Activated CD4-positive, alpha-beta T cell treated with anti-CD3 and anti-CD28 coated beads, Interleukin-2, amount 50 U/mL, for 48 hours (primary cell): ENCODE data around the gene APOBEC4.
"Not testable (repeated sequence)": the region's sequence is repeated elsewhere in the genome, so short reads cannot be mapped to it uniquely, and the experiment has no call there.

Experiments used
- DNase-seq, 2 experiments: peaks; one replicate each; pipeline ENCODE4 v3.0.0-alpha.2; 2020

Gene APOBEC4

GRCh38 chr1:183633676-183634343, 19.3 kb downstream of the APOBEC4 start:
- no peak for DNase-seq

DNA sequence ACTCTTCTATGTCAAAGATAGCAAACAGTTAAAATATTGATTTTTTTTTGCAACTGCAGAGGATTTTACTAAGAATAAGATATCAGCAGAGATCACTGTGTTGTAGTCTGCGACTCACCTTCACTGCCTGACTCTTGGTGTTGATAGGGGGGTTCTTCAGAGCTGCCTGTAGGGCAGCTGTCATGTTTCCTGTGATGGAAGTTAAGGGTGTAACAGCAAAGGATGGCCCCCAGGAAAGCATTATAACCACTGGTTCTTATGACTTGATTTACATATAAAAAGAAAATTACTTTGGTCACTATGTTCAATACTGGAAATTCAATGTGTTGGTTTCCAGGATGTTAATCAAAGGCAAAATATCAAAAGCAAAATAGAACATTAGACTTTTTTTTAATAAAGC, 20.2 kb downstream of the APOBEC4 start:
- no peak for DNase-seq

- no peak for DNase-seq
Observed at GRCh38 chr1:183632114-183632513, 21.0 kb downstream of the APOBEC4 start.

- no peak for DNase-seq
Observed at GRCh38 chr1:183630748-183631147, 22.4 kb downstream of the APOBEC4 start.

DNA sequence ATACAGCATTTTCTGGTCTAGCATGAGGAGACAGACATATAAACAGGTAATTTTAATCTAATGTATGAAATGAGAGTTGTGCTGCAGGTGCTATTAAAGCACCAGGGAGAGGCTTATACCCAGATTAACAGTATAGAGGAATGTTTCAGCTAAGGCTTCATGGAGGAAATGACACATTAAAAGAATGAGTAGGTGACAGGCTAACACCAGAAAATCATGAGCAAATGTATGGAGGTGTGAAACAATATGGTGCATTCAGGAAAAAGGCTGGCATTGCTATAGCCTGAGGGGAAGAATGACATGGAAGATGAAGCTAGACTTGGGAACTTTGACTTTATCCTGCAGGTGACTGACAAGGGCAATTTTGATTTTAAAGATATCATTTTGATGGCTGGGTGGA, 24.6 kb downstream of the APOBEC4 start:
- no peak for DNase-seq

DNA sequence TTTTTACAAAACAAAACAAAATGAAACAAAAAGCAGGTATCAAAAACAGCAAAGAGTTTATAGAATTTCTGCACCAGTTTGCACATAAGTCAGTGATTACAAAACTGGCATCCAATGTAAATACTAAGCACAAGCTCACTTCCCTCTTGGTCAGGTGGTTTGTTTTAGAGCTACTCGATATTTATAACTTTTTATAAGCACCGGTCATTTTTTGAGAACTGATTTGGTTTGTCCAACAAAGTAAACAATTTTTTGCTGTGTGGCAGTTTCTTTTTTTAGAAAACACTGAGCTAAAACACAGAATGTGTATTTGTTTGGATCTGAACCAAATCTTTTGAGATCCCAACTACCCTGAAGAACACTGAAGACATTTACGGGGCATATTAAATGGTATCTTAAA, 26.9 kb downstream of the APOBEC4 start:
- DNase-seq, result not testable (repeated sequence)

- DNase-seq, result peak; percentile 28 to 52
Observed at GRCh38 chr1:183622884-183623785, 30.0 kb downstream of the APOBEC4 start.

GRCh38 chr1:183622013-183622412, 31.1 kb downstream of the APOBEC4 start:
- no peak for DNase-seq

- no peak for DNase-seq
Observed at GRCh38 chr1:183620311-183620710, 32.8 kb downstream of the APOBEC4 start.

- DNase-seq, result no peak
Observed at GRCh38 chr1:183619781-183620180, 33.3 kb downstream of the APOBEC4 start.

GRCh38 chr1:183618202-183618601, 34.9 kb downstream of the APOBEC4 start:
- DNase-seq, result not testable (repeated sequence)

DNA sequence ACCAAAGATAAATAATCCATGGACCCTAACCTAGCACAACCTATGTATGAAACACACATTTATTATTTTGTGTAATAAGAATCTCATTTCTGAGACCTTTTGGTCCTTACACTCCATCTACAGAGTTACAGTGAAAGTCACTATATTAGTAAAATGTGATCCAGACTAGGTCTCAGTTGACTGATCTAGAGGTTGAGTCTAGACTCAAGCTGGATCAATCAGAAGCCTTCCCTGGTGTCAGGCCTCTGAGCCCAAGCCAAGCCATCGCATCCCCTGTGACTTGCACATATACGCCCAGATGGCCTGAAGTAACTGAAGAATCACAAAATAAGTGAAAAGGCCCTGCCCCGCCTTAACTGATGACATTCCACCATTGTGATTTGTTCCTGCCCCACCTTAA, 40.1 kb downstream of the APOBEC4 start:
- not testable (repeated sequence) for DNase-seq

DNA sequence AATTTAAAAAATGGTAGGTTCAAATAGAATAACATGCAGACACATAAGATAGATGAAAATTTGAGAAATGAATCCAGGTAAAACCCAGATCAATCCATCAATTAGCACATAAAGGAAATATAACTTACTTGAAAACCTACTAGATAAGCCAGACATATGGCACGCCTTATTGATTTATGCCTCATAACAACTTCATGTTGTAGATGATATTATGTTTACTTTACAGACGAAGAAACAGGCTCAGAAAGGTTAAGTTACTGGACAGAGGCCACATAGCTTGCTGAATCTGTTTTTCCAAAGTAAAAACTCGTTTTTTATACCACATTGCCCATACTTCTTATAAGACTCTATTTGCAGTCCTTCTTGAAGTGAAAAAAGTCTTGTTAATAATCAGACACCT, 40.7 kb downstream of the APOBEC4 start:
- no peak for DNase-seq

GRCh38 chr1:183611021-183611420, 42.1 kb downstream of the APOBEC4 start:
- no peak for DNase-seq

DNA sequence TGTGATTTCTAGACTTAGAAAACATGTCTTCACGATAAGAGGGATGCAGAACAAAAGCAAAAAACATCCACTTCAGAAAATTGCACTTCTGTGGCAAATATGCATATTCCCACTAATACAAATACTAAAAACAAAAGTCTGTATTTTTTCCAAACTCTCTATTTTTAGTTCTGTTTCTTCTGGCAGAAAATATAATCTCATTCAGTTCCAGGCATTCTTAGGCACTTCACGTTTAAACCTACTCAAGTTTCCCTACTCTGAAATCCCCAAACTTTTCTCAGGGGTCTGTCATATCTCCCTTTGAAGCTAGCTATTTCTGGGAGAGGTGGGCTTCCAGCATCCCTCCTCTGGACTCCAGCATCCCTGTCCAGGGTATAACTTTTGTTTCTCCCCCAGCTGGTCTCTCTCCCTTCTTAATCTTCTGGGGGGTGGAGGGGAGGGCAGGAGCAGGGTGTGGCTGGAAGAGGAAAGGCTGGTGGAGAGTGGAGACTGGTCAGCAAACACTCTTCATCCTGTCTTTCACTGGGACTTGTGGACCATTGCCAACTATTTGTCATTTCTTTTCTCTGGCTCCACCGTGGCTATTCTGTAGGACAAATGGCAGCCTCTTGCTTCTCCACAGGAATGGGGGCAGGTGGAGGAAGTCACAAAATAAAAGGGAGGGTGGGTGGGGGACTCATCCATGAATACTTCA, 43.2 kb downstream of the APOBEC4 start:
- DNase-seq, result no peak

DNA sequence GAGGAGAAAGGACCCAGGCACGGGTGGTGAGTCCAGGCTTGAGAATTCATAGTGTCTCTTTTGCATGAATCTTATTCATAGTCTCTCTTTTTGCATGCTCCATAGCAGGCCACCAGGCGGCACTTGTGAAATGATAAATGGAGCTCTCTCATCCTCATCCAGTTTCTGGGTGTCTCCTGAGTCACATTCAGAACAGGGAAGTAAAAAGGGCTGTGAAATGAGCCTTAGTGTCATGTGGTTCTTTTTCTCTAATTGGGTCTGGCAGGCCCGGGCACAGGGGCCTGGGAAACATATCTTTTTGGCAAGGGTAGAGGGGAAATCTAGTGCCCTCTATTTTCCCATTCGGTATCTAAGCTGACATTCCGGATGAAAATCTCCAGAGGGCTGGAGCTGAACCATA, 43.8 kb downstream of the APOBEC4 start:
- DNase-seq, result no peak

- DNase-seq, result no peak
Observed at GRCh38 chr1:183607322-183607980, 45.7 kb downstream of the APOBEC4 start.

DNA sequence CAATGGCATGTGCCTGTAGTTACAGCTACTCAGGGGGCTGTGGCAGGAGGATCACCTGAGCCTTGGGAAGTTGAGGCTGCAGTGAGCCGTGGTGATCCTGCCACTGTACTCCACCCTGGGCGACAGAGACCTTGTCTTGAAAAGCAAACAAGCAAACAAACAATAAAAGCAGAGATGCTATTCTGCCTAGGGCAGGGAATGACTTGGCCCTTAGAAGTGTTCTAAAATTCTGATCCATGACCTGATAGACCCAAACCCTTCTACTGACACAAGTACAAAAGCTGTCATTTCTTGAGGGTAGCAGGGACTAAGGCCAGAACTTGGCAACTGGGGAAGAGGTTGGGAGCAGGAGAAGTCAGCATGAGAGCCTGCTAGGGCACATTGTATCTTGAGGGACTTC, 47.2 kb downstream of the APOBEC4 start:
- no peak for DNase-seq

- DNase-seq, result no peak
Observed at GRCh38 chr1:183604815-183605214, 48.3 kb downstream of the APOBEC4 start.

- DNase-seq, result no peak
Observed at GRCh38 chr1:183604038-183604808, 48.9 kb downstream of the APOBEC4 start.

DNA sequence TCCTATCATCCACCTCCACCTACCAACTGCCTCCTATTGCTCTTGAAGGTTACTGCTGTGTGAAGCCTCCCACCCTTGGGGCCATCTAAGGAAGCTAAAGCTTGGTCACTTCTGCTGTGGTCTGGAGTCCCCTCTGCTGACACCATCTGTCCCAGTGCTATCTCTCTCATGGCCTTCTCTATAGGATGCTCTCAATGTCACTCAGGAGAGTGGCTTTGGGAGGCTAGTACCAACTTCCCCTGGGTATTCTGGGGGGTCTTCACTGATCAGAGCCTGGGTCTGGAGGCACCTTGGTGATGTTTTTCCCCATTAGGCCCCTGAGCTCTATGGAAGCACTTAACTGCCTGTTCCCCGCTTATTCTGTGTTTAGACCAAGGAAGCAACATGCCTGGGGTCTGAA, 50.6 kb downstream of the APOBEC4 start:
- no peak for DNase-seq

- no peak for DNase-seq
Observed at GRCh38 chr1:183600634-183601033, 52.5 kb downstream of the APOBEC4 start.
